Measurements from ENCODE around the gene PPP1R3D. TPM values are rescaled to one million over a fixed set of nuclear protein-coding genes. Genes with fewer than 3 reads are reported as not detected.
A peak's percentile ranks its signal among the peaks of the same experiment; 100 is the strongest.
"Not testable (repeated sequence)": the region's sequence is repeated elsewhere in the genome, so short reads cannot be mapped to it uniquely, and the experiment has no call there.

Gene PPP1R3D
- polyA plus RNA-seq, 10 donors: 3.6 to 6.8 (median 5.1) TPM

- DNase-seq: no peak
Measured at GRCh38 chr20:59925899-59926298, 14.2 kb downstream of the PPP1R3D start.

GRCh38 chr20:59925359-59925758 is 14.7 kb downstream of the PPP1R3D start:
- DNase-seq: no peak

- no peak for DNase-seq
Measured at GRCh38 chr20:59923514-59923913, 16.6 kb downstream of the PPP1R3D start.

- no peak for DNase-seq
Measured at GRCh38 chr20:59920944-59921343, 19.2 kb downstream of the PPP1R3D start.

GRCh38 chr20:59912609-59913008 is 27.5 kb downstream of the PPP1R3D start:
- no peak for DNase-seq

- no peak for DNase-seq
Measured at GRCh38 chr20:59911041-59911440, 29.1 kb downstream of the PPP1R3D start.

GRCh38 chr20:59908855-59909254 is 31.2 kb downstream of the PPP1R3D start:
- DNase-seq: no peak

GRCh38 chr20:59903621-59904020 is 36.5 kb downstream of the PPP1R3D start:
- DNase-seq: peak; percentile 6 to 43 (median 11)

GRCh38 chr20:59902470-59902869 is 37.6 kb downstream of the PPP1R3D start:
- DNase-seq: no peak

GRCh38 chr20:59895908-59896307 is 44.2 kb downstream of the PPP1R3D start:
- no peak for DNase-seq

- no peak for DNase-seq
Measured at GRCh38 chr20:59891581-59891980, 48.5 kb downstream of the PPP1R3D start.

GRCh38 chr20:59890035-59890434 is 50.1 kb downstream of the PPP1R3D start:
- DNase-seq: not testable (repeated sequence)

- no peak for DNase-seq
Measured at GRCh38 chr20:59888050-59888449, 52.1 kb downstream of the PPP1R3D start.

Other genes with a start within 250 kb of the PPP1R3D start
- 1 to 10 TPM; 1.5 to 7.2 (median 3.5) TPM for gene SYCP2, start 6.7 kb downstream of the PPP1R3D start, polyA plus RNA-seq (ENCODE audit: insufficient read length in 10 of 10)
- 10 to 100 TPM; 15.1 to 29.9 (median 23.2) TPM for gene FAM217B, start 84 bp upstream of the PPP1R3D start, polyA plus RNA-seq (ENCODE audit: insufficient read length in 10 of 10)
- gene CDH26, start 18.1 kb upstream of the PPP1R3D start, polyA plus RNA-seq (ENCODE audit: insufficient read length in 10 of 10): 1 to 10 TPM in 1 of 10 donors, under 1 TPM in 9; 0.20 to 1.5 (median 0.77) TPM

Data from muscle of back (tissue), 11 donors.